ENCODE measurements around the gene COL12A1.

- TF ChIP-seq, protein P1, sequence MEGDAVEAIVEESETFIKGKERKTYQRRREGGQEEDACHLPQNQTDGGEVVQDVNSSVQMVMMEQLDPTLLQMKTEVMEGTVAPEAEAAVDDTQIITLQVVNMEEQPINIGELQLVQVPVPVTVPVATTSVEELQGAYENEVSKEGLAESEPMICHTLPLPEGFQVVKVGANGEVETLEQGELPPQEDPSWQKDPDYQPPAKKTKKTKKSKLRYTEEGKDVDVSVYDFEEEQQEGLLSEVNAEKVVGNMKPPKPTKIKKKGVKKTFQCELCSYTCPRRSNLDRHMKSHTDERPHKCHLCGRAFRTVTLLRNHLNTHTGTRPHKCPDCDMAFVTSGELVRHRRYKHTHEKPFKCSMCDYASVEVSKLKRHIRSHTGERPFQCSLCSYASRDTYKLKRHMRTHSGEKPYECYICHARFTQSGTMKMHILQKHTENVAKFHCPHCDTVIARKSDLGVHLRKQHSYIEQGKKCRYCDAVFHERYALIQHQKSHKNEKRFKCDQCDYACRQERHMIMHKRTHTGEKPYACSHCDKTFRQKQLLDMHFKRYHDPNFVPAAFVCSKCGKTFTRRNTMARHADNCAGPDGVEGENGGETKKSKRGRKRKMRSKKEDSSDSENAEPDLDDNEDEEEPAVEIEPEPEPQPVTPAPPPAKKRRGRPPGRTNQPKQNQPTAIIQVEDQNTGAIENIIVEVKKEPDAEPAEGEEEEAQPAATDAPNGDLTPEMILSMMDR (IDR thresholded peaks at IDR 0.05), result no peak
- TF ChIP-seq POLR2AphosphoS5 (IDR thresholded peaks at IDR 0.05), result no peak
These were observed 33.9 kb downstream of the COL12A1 start for GRCh38 chr6:75171986-75172385.

Data from breast epithelium (tissue), 3 donors.